SHP77 treated with DMSO at 0.1 percent for 48 hours (cell line): ENCODE measurements around the gene BTBD3.

Source experiments
- DNase-seq: peaks from one replicate; lab custom pipeline; 2025; lab: John Stamatoyannopoulos, UW

The BTBD3 gene

GRCh38 chr20:11918391-11918845 lies 725 bp downstream of the BTBD3 start:
- DNase-seq: no peak

- peak; percentile 95 for DNase-seq
These were observed 1.3 kb downstream of the BTBD3 start for GRCh38 chr20:11918981-11919380.

DNA sequence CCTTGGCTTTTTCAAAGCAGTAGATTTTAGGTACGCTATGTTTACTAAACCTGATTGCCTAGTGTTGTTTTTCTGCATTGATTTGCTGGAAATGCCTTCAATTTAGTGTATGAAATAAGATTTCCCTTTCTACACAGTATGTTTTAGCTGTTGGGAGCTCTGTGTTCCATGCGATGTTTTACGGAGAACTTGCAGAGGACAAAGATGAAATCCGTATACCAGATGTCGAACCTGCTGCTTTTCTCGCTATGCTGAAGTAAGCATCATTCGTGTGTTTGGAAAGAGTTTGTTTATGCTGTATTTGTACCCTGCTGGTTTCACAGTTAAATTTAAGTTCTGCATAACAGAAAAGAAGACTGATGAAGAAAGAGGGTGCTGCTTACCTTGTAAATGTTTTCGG lies 1.9 kb downstream of the BTBD3 start:
- no peak for DNase-seq

- DNase-seq: no peak
These were observed 2.4 kb downstream of the BTBD3 start for GRCh38 chr20:11920083-11920482.

GRCh38 chr20:11921321-11921720 lies 3.6 kb downstream of the BTBD3 start:
- DNase-seq: no peak

DNA sequence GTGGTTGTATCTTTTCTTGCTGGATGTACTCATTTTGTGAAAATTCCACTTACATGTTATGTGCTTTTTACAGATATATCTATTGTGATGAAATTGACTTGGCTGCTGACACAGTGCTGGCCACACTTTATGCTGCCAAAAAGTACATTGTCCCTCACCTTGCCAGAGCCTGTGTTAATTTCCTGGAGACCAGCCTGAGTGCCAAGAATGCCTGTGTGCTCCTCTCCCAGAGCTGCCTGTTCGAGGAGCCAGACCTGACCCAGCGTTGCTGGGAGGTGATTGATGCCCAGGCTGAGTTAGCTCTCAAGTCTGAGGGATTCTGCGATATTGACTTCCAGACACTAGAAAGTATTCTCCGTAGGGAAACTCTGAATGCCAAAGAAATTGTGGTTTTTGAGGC lies 4.9 kb downstream of the BTBD3 start:
- no peak for DNase-seq

- DNase-seq: no peak
These were observed 7.2 kb downstream of the BTBD3 start for GRCh38 chr20:11924923-11925322.

DNA sequence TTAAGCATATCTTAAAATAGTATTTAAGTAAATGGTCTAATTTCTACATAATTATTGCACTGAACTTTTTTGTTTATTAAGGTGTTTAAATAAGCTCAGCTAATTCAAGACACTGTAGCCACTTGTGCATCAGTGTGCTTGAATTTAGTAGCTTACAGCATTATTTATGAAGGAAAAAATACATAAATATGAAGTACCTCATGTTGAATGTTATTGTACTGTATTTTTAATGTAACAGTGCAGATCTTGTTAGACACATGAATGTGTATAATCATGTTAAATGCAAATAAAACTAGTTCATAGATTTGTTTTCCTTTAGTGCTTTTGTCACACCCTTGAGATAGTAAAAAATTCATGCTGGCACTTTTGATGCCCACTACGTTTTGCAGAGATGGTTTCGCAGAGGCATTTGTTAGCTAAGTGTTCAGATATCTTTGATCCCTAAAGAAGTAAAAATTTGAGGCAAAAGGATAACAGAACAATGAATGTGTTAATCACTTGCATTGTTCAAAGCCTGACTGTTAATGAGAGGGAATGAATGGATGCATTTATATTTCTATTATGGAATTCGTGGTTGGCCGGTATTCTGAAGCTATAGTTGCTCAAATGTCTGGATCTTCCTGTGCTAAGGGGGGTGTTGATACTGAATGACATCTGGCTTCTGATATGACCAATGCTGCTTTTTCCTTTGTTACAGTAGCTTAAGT lies 8.8 kb downstream of the BTBD3 start:
- DNase-seq: no peak

DNA sequence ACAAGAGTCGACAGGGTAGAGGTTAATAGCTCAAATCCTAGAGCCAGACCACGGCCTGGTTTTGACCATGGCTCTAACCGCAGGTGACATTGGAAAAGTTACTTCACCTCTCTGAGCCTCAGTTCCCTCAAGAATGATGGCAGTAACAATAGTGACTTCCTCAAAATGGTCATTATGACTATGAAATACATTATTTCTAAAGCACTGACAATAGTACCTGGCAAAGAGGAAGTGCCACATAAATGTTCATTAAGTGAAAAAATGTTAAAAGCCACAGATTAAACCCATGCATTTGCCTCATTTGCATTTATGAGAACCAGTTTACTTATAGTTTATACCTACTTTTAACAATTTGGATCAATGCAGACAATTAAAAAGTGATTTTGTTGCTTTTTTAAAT lies 12.3 kb downstream of the BTBD3 start:
- DNase-seq: no peak

GRCh38 chr20:11935212-11936154 lies 17.8 kb downstream of the BTBD3 start:
- peak; percentile 67 for DNase-seq

GRCh38 chr20:11936157-11936556 lies 18.5 kb downstream of the BTBD3 start:
- DNase-seq: peak; percentile 99

GRCh38 chr20:11937230-11937629 lies 19.5 kb downstream of the BTBD3 start:
- no peak for DNase-seq

DNA sequence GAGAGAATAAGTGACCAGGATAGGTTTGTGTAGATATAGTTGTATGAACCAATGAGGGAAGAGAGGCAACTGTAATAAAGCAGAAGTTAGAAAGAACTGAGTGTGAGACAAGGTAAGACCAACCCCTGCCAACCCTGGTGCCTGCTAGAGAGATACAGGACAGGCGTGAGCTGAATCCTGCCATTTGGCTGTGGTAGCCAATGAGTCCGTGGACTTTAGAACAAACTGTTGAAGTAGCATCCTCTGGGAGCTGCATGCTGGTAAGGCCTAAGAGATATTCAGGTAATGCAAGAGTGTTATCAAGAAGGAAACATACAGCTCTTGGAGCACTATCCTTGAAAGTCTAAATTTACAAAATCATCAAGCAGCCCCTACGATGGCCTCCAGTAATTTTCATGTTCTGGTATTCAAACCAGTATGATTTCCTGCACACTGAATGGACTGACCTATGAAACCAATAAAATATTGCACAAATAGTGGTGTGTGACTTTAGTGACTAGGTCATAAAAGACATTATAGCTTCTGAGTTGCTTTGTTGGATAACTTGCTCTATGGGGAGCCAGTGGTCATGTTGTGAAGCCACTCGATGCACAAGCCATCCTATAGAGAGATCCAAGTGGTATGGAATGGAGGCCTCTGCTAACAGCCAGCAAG lies 24.0 kb downstream of the BTBD3 start:
- DNase-seq: no peak

DNA sequence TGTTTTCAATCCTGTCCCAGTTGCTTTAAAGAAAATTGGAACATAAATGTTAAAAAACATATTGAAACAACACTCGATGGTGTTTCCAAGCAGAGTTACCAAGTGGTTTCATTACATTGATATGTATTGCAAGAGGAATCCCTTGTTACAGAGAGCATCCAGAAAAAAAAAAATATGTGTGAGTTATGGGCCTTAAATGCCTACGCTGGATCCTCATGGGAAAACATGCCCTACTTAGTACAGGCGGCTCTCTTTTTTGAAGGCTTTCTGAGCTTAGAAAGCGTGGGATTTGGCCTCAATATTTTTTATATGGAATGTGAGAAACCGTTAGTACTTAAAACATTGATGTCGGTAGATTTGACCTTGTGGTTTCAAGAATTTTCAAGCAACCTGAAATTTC lies 26.1 kb downstream of the BTBD3 start:
- DNase-seq: no peak

- DNase-seq: no peak
These were observed 31.1 kb downstream of the BTBD3 start for GRCh38 chr20:11948806-11949205.

- no peak for DNase-seq
These were observed 32.0 kb downstream of the BTBD3 start for GRCh38 chr20:11949711-11950110.

GRCh38 chr20:11951696-11952095 lies 34.0 kb downstream of the BTBD3 start:
- DNase-seq: no peak

GRCh38 chr20:11952639-11953038 lies 34.9 kb downstream of the BTBD3 start:
- DNase-seq: no peak

- no peak for DNase-seq
These were observed 40.2 kb downstream of the BTBD3 start for GRCh38 chr20:11957911-11958310.

- DNase-seq: no peak
These were observed 41.2 kb downstream of the BTBD3 start for GRCh38 chr20:11958855-11959254.

- no peak for DNase-seq
These were observed 47.9 kb downstream of the BTBD3 start for GRCh38 chr20:11965602-11966001.

DNA sequence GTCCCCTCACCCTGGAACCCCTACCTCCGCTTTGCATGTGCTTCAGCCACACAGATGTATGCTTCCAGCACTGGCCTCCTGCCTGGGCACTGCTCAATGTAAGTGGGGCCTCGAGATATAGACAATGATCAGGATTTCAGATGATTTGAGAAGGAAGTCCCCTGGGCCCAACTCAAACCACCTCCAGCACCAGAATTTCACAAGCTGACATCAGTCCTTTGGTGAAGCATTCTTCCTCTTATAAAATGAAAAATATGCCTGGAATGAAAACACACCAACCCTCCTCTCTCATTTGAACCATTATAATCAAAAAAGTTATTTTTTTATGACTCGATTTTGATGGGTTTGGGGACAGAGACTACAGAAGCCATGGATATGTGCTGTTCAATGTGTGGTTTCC lies 48.5 kb downstream of the BTBD3 start:
- DNase-seq: no peak
